HG02759 (cell line): ENCODE data around the gene OXSR1.
"Not testable (repeated sequence)": the region's sequence is repeated elsewhere in the genome, so short reads cannot be mapped to it uniquely, and the experiment has no call there.

ENCODE experiments used
- ATAC-seq: cut with Tn5 transposase; IDR thresholded peaks from one replicate; pipeline ENCODE4 v1.9.1; 2021; ENCODE audit warnings: mild to moderate bottlenecking, moderate library complexity; ENCODE audit not compliant: unreplicated experiment

Gene OXSR1

GRCh38 chr3:38127611-38128302, 37.6 kb upstream of the OXSR1 start:
- ATAC-seq = no peak

GRCh38 chr3:38128303-38128655, 37.1 kb upstream of the OXSR1 start:
- no peak for ATAC-seq

GRCh38 chr3:38129058-38129457, 36.3 kb upstream of the OXSR1 start:
- ATAC-seq = no peak

- ATAC-seq = no peak
These were observed 34.7 kb upstream of the OXSR1 start for GRCh38 chr3:38130631-38131065.

DNA sequence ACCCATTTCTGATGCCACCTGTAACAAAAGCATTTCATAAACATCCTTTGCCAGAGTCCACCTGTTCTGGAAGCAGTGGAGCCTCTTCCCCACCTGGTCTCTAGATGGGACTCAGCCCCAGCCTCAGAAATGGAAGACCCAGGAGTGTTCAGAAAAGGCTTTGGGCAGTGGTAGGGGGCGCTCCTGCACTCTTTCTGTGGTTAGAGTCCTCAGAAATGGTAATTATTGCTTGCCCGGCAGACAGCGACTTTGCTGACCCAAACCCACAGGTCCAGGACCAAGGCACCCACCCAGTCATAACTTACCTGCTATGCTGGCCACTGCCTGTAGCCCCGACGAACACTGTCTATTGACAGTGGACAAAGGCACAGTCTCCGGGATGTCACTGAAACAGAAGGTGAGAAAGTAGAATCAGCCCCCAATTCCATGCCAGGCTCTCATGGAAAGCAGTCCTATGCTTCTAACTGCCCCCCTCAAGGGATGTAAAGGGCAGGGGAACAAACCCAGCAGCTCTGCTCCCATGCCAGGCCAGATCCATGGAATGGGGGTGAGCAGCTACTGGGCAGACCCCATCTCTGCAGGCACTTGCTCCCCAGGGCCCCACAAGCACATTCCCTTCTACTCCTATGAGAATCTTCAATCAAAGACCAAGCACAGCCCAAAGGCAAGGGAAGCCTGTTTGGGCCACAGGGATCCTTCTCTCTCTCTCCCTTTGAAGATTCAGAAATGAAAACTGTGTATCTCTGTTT, 33.5 kb upstream of the OXSR1 start:
- no peak for ATAC-seq

DNA sequence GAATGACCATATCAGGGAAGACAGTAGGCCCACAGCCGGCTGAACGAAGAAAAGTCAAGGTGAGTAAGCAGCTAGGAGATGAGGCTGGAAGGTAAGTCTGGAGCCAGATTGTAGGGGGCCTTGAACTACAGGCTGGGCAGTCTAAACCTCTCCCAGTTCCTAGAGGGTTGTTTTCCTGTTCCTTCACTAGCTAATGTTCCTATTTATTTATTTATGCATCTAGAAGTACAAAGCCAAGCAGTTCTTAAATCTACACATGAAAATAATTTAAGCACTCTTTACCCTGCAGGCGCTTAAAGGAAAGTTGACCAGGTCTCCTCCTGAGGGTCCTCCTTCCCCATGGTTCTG, 32.2 kb upstream of the OXSR1 start:
- no peak for ATAC-seq

- no peak for ATAC-seq
These were observed 31.6 kb upstream of the OXSR1 start for GRCh38 chr3:38133557-38134405.

DNA sequence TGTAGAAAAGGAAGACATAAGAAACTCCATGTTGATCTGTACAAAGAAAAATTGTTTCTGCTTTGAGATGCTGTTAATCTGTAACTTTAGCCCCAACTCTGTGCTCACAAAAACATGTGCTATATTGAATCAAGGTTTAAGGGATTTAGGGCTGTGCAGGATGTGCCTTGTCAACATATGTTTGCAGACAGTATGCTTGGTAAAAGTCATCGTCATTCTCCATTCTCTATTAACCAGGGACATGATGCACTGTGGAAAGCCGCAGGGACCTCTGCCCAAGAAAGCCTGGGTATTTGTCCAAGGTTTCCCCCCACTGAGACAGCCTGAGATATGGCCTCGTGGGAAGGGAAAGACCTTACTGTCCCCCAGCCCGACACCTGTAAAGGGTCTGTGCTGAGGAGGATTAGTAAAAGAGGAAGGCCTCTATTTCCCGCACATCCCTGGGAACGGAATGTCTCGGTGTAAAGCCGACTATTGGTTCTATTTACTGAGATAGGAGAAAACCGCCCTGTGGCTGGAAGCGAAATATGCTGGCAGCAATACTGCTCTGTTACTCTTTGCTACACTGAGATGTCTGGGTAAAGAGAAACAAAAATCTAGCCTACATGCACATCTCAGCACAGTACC, 30.7 kb upstream of the OXSR1 start:
- not testable (repeated sequence) for ATAC-seq

GRCh38 chr3:38135621-38136277, 29.6 kb upstream of the OXSR1 start:
- not testable (repeated sequence) for ATAC-seq

- no peak for ATAC-seq
These were observed 29.0 kb upstream of the OXSR1 start for GRCh38 chr3:38136393-38136776.

- peak; percentile 89 for ATAC-seq
These were observed 28.3 kb upstream of the OXSR1 start, which contains the start of gene ACAA1 for GRCh38 chr3:38136777-38137614. TSS of gene ACAA1 (minus strand) at chr3:38137127. CDS start at chr3:38137035, 92 bp downstream.

DNA sequence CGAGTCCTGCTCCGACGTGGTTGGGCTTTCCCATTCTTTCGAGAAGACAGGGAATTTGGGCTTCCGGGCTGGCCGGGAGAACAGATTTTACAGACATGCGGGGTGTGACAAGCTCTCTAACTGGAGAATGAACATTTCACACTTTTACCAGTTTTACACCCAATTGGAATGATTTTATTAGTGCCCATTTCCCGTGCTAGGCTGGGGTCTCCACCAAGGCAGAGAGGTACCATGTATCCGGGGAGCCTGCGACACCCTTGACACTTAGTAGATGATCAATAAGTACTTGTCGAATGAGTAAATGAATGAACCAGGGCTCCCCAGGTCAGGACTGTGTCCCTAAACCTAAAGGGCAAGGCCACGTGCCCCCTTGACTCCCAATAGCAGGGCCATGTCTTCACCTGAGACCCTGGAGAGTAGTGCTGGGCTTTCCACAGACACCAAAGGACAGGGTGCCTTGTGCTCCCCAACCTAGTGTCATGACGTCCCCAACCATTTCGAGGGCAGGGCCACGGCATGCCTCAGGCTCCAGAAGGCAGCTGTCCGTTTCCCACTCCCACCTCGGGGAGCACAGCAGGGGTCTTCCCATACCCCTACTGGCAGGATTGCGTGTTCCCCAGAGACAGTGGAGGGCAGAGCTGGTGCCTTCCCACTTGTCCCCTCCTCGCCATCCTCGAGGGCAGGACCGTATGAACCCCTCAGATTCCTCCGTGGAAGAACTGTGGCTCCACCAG, 27.6 kb upstream of the OXSR1 start:
- ATAC-seq = no peak

DNA sequence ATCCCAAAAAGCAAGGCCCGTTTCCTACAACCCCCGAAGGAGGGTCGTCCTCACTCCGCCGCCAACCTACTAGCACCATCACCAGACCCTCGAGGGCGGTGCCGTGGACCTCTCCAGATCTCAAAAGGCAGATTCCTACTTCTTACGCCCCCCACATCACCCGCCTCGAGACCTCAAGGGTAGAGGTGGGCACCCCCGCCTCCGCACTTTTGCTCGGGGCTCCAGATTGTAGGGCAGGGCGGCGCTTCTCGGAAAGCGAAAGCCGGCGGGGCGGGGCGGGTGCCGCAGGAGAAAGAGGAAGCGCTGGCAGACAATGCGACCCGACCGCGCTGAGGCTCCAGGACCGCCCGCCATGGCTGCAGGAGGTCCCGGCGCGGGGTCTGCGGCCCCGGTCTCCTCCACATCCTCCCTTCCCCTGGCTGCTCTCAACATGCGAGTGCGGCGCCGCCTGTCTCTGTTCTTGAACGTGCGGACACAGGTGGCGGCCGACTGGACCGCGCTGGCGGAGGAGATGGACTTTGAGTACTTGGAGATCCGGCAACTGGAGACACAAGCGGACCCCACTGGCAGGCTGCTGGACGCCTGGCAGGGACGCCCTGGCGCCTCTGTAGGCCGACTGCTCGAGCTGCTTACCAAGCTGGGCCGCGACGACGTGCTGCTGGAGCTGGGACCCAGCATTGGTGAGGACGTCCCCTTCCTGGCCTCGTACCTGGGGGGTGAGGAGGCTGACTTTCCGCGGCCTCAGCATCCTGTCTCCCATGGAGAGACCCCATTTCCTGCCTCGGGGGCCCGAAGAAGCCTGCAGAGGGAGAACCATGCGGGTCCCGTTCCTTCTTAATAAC, 26.8 kb upstream of the OXSR1 start, which contains the start of gene MYD88:
TSS of gene MYD88 (plus strand) at position 313 of the 842 bp plus-strand sequence. CDS start at position 353, 40 bp downstream.
- peak; percentile 42 for ATAC-seq

- no peak for ATAC-seq
These were observed 26.1 kb upstream of the OXSR1 start for GRCh38 chr3:38139191-38139590.

DNA sequence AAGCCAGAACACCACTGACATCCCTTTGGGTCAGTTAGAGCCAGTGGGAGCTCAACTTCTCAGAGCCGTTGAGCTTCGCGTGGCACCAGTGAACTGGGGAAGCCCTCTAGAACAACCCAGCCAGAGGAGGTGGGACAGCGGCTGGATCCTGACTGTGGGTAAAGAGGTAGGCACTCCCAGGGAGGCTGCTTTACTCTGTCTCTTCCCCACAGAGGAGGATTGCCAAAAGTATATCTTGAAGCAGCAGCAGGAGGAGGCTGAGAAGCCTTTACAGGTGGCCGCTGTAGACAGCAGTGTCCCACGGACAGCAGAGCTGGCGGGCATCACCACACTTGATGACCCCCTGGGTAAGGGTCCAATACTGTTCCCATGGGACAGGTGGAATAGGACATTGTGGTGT, 25.7 kb upstream of the OXSR1 start:
- ATAC-seq = no peak

GRCh38 chr3:38140326-38141172, 24.8 kb upstream of the OXSR1 start:
- no peak for ATAC-seq
